Ovary (tissue), 9 donors: Measurements from ENCODE around the gene SBK3. TPM values are rescaled to one million over a fixed set of nuclear protein-coding genes. Genes with fewer than 3 reads are reported as not detected.

Source experiments
- DNase-seq, 5 donors: peaks; one replicate each; pipeline ENCODE4 v3.0.0-alpha.2; 2019 to 2020
- H3K27ac ChIP-seq, 2 donors: fragments of 200-600 bp; one replicate each; pipeline versions ENCODE4 v1.5.1 to v1.8.0; 2019 to 2022
- H3K27me3 ChIP-seq: fragments of 200-600 bp; one replicate; pipeline ENCODE4 v1.8.0; 2022
- H3K36me3 ChIP-seq: fragments of 200-600 bp; sonication (generic); one replicate; pipeline ENCODE4 v1.5.1; 2019
- H3K4me1 ChIP-seq: one replicate; pipeline ENCODE4 v1.8.1; 2013; ENCODE audit warnings: mild to moderate bottlenecking, moderate library complexity; ENCODE audit not compliant: insufficient read depth
- H3K4me3 ChIP-seq: fragments of 200-600 bp; sonication (generic); one replicate; pipeline ENCODE4 v1.5.1; 2017
- H3K9me3 ChIP-seq, 2 donors: fragments of 200-600 bp in 1 of 2; sonication (generic) in 1 of 2; one replicate each; pipeline versions ENCODE4 v1.5.1 to v1.8.1; 2013 to 2019; ENCODE audit warnings: mild to moderate bottlenecking in 1 of 2, moderate library complexity in 1 of 2
- EP300 ChIP-seq: sonication (generic); formaldehyde crosslinking; IDR thresholded peaks from one replicate; pipeline ENCODE4 v1.6.1; 2017; ENCODE audit warnings: antibody characterized with exemption
- POLR2A ChIP-seq: fragments of 450-650 bp; IDR thresholded peaks from one replicate; pipeline ENCODE4 v1.6.1; 2017; ENCODE audit warnings: antibody characterized with exemption, mild to moderate bottlenecking, moderate library complexity
- WGBS, 3 donors: extraction: QIAGEN DNeasy Blood & Tissue Kit in 1 of 3; methylation state at CpG; one replicate each; pipeline versions ENCODE4 v1.1.5 to v1.1.7; 2013 to 2017; 5-methylcytosine and 5-hydroxymethylcytosine counted together
- intact Hi-C, 4 donors: fragments of 100-400 bp; cut with DNase I; formaldehyde crosslinking; loops; one replicate each; pipeline versions ENCODE4 v1.11.0 to v1.15.1; 2022 to 2023
- polyA plus RNA-seq, 2 donors: library from polyadenylated mRNA; stranded (reverse); fragments of 200-250 nt in 1 of 2; fragments of 350-450 nt in 1 of 2; fragmentation: Illumina TruSeq in 1 of 2; extraction: RNeasy Lipid Tissue Mini Kit (QIAGEN cat#74804) in 1 of 2; gene quantifications; one replicate each; pipeline ENCODE4 v1.2.3, GENCODE V29; 2013 to 2014
- total RNA-seq, 7 donors: library from RNA; depleted of rRNA in 2 of 7; stranded (reverse); fragments of >200 nt in 2 of 7; fragmentation: NEBNext Ultra II Directional in 3 of 7; extraction: Animal tissue kit (Norgen Biotek cat#: 25700) in 3 of 7; gene quantifications; one replicate each; pipeline versions ENCODE4 v1.1.0 to v1.2.4, GENCODE V29; 2016 to 2023
- TF ChIP-seq, protein P1 (sequence below), 3 donors: fragments of 450-650 bp in 2 of 3; fragments of 200-600 bp in 1 of 3; IDR thresholded peaks; one replicate each; pipeline versions ENCODE4 v1.5.1 to v1.8.0; 2016 to 2022; ENCODE audit warnings: antibody characterized with exemption in 3 of 3, mild to moderate bottlenecking in 1 of 3
- donor health status: DM: no; HTN: no; CAD: no; lungs with moderate emphysema.
- donor health status: DM: no; HTN: no; CAD: no.
- donor health status: Bipolar disorder and iron deficiency.
- donor health status: DM: yes; HTN: yes; CAD: no.
- donor health status: DM: no; HTN: no; CAD: no.
- donor health status: DM: yes; HTN: yes; CAD: no.

Gene SBK3
- total and polyA plus RNA-seq, 9 donors: 0.17 to 0.34 (median 0.26) TPM; not detected in 5

- TF ChIP-seq POLR2A (no peak), EP300 (no peak)
- TF ChIP-seq, protein P1, sequence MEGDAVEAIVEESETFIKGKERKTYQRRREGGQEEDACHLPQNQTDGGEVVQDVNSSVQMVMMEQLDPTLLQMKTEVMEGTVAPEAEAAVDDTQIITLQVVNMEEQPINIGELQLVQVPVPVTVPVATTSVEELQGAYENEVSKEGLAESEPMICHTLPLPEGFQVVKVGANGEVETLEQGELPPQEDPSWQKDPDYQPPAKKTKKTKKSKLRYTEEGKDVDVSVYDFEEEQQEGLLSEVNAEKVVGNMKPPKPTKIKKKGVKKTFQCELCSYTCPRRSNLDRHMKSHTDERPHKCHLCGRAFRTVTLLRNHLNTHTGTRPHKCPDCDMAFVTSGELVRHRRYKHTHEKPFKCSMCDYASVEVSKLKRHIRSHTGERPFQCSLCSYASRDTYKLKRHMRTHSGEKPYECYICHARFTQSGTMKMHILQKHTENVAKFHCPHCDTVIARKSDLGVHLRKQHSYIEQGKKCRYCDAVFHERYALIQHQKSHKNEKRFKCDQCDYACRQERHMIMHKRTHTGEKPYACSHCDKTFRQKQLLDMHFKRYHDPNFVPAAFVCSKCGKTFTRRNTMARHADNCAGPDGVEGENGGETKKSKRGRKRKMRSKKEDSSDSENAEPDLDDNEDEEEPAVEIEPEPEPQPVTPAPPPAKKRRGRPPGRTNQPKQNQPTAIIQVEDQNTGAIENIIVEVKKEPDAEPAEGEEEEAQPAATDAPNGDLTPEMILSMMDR (IDR thresholded peaks at IDR 0.05): no peak
- H3K27ac ChIP-seq: no peak overlapping the region
- no peaks in the 10 kb centered on the region for H3K9me3 ChIP-seq
- H3K27me3 ChIP-seq: no peaks in the 10 kb centered on the region
- H3K4me3 ChIP-seq: no peak overlapping the region
- no peak for DNase-seq
- peaks cover 4% of the 10 kb centered on the region for H3K4me1 ChIP-seq
- intact Hi-C loops: no loop called here
- WGBS, 3 donors: 77 to 81% (median 80%) methylated on average over 10 of the region's 10 CpGs
- H3K36me3 ChIP-seq: no peaks in the 10 kb centered on the region
These were observed 45.3 kb upstream of the SBK3 start for GRCh38 chr19:55590617-55591016.

GRCh38 chr19:55590109-55590508 is 44.8 kb upstream of the SBK3 start:
- no peak overlapping the region for H3K27ac ChIP-seq
- no peaks in the 10 kb centered on the region for H3K36me3 ChIP-seq
- intact Hi-C loops: no loop called here
- TF ChIP-seq POLR2A (no peak), EP300 (no peak)
- TF ChIP-seq, protein P1 (IDR thresholded peaks at IDR 0.05): no peak
- no peaks in the 10 kb centered on the region for H3K27me3 ChIP-seq
- no peak for DNase-seq
- peaks cover 6% of the 10 kb centered on the region for H3K4me1 ChIP-seq
- WGBS, 3 donors: 48 to 63% (median 54%) methylated on average over 7 of the region's 7 CpGs
- H3K4me3 ChIP-seq: no peak overlapping the region
- no peaks in the 10 kb centered on the region for H3K9me3 ChIP-seq

GRCh38 chr19:55588738-55589137 is 43.4 kb upstream of the SBK3 start:
- WGBS, 3 donors: 86 to 87% (median 86%) methylated on average over 8 of the region's 8 CpGs
- DNase-seq: no peak
- Histone ChIP-seq H3K4me1 (peaks cover 6% of the 10 kb centered on the region), H3K36me3 (no peaks in the 10 kb centered on the region), H3K9me3 (no peaks in the 10 kb centered on the region), H3K4me3 (no peak overlapping the region), H3K27ac (no peak overlapping the region), H3K27me3 (no peaks in the 10 kb centered on the region)
- TF ChIP-seq, protein P1 (IDR thresholded peaks at IDR 0.05): no peak
- TF ChIP-seq POLR2A (no peak), EP300 (no peak)
- intact Hi-C loops: no loop called here

DNA sequence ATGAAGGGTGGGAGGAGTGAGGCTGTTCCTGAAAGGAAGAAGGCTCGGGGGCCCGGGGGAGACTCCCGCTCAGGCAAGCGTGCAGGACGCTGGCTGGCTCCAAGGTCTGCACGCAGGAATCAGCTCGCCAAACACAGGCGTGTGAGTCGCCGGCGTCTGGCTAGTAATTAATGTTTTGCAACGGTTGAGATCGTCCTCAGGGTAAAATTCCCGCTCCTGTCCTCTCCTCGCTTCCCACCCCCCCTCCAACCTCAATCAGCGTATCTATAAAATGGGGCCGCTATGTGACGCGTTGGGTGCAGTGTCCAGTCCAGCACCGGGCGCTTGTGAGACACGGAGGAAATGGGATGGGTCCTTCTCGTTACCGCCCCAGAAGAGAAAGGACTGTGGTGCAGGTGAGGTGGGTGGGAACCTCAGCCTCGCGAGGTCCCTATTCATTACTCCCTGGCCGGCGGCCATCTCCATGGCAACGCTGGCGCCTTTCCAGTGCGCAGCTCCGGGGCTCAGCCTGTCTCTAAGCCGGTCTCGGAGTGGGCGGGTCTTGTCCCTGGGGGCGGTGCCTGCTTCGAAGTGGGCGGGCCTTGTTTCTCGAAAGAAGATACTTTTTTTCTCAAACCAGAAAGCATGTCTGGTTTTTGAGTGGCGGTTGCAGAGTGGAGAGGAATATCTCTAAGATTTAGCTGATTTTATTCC is 41.8 kb upstream of the SBK3 start:
- H3K36me3 ChIP-seq: no peaks in the 10 kb centered on the region
- WGBS, 3 donors: 0% methylated on average over 40 of the region's 40 CpGs
- H3K4me1 ChIP-seq: peaks cover 6% of the 10 kb centered on the region
- peak overlapping the region; percentile 27 for H3K4me3 ChIP-seq
- H3K27me3 ChIP-seq: no peaks in the 10 kb centered on the region
- H3K27ac ChIP-seq: no peak overlapping the region
- intact Hi-C loops: no loop called here
- TF ChIP-seq POLR2A (no peak), EP300 (no peak)
- TF ChIP-seq, protein P1 (IDR thresholded peaks at IDR 0.05): no peak
- peak; percentile 93 to 98 (median 97) for DNase-seq
- H3K9me3 ChIP-seq: no peaks in the 10 kb centered on the region
